Measurements from ENCODE around the gene CECR2.
"Not testable (repeated sequence)": the region's sequence is repeated elsewhere in the genome, so short reads cannot be mapped to it uniquely, and the experiment has no call there.

The CECR2 gene

DNA sequence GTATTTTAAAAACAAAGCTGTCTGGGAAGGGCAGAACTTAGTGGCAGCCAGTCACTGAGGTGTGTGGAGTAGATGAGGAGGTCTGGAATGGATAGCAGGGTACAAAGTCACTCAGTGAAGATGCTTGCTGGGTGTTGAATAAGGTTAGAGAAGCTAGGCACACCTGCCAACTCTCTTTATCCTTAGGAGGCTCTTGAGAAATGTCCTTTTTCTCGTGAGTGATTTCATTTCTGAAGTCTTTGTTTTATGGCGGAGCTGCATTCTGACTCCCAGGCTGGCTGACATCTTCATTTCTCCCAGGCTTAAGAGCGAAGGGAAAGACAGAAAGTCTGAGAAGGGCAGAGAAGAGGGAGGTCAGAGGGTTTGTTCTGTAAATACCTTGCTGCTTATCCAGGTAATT lies 31.0 kb downstream of the CECR2 start:
- no peak for DNase-seq (ENCODE audit: extremely low read depth in 1 of 2, low read depth in 1 of 2)

DNA sequence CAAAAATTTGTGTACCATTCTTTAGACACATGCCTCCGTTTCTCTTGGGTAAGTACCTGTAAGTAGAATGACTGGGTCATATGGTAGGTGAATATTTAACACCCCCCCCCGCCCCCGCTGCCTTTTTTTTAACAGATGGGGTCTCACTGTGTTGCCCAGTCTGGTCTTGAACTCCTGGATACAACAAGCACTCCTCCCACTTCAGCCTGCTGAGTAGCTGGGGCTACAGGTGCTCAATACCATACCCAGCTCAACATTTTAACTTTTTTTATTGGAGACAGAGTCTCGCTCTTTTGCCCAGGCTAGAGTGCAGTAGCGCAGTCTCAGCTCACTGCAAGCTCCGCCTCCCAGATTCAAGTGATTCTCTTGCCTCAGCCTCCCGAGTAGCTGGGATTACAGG lies 32.5 kb downstream of the CECR2 start:
- no peak for DNase-seq (ENCODE audit: extremely low read depth in 1 of 2, low read depth in 1 of 2)

DNA sequence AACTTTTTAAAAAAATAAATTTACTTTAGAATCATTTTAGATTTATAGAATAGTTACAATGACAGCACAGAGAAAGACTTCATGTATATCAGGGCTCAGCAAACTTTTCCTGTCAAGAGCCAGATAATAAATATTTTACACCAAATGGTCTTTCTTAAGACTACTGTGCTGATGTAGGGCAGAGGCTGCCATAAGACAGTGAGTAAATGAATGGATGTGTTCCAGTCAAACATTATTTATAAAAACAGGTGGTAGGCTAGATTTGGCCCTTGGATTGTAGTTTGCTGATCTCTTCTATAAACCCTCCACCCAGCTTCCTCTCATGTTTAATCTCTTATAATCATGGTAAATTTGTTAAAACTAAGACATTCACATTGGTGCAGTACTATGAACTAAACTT lies 33.0 kb downstream of the CECR2 start:
- DNase-seq (ENCODE audit: extremely low read depth in 1 of 2, low read depth in 1 of 2) = no peak

DNA sequence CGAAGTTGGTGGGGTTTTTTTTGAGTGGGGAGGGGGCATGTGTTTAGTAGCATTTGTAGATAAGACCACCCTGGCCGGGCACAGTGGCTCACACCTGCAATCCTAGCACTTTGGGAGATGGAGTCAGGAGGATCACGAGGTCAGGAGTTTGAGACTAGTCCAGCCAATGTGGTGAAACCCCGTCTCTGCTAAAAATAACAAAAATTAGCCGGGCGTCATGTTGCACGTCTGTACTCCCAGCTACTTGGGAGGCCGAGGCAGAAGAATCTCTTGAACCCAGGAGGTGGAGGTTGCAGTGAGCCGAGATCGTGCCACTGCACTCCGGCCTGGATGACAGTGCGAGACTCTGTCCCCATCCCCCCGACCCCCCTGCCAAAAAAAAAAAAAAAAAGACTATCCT lies 34.6 kb downstream of the CECR2 start:
- no peak for DNase-seq (ENCODE audit: extremely low read depth in 1 of 2, low read depth in 1 of 2)

DNA sequence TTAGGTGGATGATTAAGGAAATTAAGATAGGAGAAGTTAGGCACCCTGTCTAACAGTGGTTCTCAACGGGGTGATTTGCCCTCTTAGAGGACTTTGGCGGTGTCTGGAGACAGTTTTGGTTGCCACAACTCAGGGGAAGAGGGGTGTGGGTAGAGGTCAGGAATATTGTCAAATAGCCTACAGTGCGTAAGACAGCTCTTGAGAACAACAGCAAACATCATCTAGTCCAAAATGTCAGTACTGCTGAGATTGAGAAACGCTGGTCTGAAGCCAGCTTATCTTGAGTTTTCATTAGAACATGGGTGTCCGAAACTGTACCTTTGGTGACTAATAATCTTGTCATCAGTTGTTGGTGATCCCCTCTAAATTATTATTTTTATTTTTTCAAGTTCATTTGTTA lies 38.4 kb downstream of the CECR2 start:
- no peak for DNase-seq (ENCODE audit: extremely low read depth in 1 of 2, low read depth in 1 of 2)

DNA sequence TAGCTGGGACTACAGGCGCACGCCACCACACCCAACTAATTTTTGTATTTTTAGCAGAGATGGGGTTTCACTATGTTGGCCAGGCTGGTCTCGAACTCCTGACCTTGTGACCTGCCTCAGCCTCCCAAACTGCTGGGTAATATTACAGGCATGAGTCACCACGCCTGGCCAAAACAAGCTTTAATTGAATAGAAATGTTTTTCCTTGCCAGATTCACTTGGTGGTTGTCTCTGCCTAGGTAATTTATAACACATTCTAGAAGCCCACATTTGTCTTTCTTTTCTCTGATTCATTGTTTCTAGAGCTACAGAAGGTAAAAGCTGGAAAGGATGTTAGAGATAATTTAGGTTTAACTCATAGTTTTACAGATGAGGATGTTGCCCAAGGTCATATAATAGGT lies 41.3 kb downstream of the CECR2 start:
- DNase-seq (ENCODE audit: extremely low read depth in 1 of 2, low read depth in 1 of 2) = no peak

DNA sequence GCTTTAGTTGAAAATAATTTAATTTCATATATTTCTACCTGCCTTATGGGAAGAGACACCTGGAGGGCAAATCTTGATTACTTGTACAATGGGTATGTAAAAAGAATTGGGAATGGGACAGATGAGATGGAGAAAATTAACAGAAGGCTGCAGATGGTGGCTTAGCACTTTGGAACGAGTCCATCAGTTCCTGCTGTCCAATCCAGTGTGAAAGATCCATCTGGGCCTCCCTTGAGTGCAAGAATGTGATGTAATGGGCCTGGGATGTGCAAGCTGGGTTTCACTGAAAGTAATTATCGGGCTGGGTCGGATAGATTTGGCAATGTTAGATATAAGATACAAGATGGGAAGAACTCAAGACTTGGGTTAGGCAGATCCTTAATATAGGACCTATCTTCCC lies 42.0 kb downstream of the CECR2 start:
- DNase-seq (ENCODE audit: extremely low read depth in 1 of 2, low read depth in 1 of 2) = no peak

DNA sequence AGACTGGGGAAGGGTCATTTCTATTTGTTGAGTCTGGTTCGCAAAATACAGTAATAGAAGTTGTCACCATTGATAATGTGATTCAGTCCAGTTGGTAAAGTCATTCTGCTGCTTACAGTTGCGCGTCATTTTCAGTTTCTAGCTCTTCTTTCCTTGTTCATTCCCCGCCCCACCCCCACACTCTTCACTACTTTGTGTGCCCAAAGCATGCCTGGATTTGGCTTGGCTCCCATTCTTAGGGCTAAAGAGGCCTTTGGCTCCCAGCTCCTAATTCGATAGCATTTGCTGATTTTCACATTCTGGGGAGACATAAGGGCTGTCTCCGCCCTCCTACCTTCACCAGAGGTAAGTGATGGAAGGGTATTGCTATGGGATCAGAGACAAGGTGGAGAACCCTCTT lies 43.0 kb downstream of the CECR2 start:
- no peak for DNase-seq (ENCODE audit: extremely low read depth in 1 of 2, low read depth in 1 of 2)

DNA sequence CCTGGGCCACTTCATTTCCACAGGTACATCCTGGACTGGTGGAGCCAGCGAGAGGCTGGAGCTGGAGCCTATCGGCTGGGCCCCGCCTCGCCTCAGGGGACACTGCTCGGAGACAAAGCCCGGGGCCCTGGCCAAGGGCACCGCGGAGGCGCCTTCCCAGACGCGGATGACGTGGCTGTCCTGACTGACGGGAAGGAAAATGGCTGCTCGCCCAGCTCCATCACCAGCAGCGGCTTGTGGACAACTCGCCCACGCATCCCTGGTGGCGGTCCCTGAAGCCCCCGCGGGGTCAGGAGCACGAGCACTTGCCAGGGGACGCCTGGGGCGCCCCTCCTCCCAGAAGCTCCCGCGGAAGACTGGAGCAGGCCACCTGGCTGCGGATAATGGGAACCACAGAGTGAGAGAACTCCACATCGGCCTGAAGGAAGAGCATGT lies 49.6 kb downstream of the CECR2 start:
- no peak for DNase-seq (ENCODE audit: extremely low read depth in 1 of 2, low read depth in 1 of 2)

DNA sequence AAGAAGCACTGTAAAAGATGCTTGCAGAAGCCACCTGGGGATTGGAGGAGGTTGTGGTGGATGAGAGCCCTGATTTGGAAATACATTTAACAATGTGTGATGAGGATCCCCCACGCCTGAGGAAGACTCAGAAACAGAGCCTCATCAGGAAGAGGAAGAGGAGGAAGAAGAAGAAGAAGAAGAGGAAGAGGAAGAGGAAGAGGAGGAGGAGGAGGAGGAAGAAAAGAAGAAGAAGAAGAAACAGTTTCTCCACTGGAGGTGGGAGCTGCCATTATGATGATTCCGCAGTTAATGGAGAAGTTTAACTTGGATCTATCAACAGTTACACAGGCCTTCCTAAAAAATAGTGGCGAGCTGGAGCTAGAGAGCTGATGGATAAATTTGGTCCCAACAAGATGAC lies 50.1 kb downstream of the CECR2 start:
- DNase-seq (ENCODE audit: extremely low read depth in 1 of 2, low read depth in 1 of 2) = no peak

DNA sequence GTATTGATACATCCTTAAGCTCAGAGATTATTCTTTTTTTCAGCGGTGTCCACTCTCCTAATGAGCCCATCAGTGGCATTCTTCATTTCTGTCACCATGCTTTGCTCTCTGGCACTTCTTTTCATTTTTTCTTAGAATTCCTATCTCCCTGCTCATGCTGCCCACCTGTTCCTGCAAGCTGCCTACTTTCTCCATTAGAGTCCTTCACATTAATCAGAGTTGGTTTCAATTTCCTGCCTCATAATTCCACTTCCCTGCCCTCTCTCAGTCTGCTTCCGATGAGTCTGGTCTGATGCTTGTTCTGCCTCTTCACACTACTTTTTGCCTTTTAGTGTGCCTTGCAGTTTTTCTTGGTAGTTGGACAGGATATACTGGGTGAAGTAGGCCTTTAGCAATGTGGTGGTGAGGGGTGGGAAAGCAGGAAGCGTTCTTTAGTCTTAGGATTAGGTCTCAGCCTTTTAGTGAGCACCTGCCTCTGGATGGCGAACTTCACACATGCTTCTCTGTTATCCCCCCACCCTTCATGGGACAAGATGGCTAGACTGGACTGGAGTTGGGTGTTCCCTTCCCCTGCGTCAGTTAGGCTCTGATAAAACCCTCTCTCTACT lies 53.6 kb downstream of the CECR2 start:
- DNase-seq (ENCODE audit: extremely low read depth in 1 of 2, low read depth in 1 of 2) = no peak

DNA sequence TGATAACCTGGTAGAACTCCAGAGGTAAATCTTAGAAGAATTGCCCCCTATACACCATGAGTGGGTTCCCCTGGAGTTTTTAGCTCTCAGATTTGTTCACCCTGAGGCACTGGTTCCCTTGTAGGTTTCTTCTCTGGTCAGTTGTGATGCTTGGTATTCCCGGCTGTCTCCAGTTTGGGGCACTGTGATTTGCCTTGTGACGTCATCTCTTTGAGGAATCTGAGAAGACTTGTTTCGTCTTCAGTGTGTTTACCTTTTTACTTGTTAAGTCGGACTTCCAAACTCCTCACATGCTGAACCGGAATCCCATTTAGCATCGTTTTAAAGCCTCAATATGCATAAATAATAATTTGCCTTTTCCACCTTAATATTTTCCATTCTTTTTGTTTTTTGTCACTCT lies 54.4 kb downstream of the CECR2 start:
- DNase-seq (ENCODE audit: extremely low read depth in 1 of 2, low read depth in 1 of 2) = no peak

DNA sequence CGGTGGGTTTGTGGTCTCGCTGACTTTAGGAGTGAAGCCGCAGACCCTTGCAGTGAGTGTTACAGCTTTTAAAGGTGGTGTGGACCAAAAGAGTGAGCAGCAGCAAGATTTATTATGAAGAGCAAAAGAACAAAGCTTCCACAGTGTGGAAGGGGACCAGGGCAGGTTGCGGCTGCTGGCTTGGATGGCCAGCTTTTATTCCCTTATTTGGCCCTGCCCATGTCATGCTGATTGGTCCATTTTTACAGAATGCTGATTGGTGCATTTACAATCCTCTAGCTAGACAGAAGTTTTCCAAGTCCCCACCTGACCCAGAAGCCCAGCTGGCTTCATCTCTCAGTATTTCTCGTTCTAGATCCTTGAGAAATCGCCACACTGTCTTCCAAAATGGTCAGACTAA lies 58.3 kb downstream of the CECR2 start:
- not testable (repeated sequence) for DNase-seq (ENCODE audit: extremely low read depth in 1 of 2, low read depth in 1 of 2)

DNA sequence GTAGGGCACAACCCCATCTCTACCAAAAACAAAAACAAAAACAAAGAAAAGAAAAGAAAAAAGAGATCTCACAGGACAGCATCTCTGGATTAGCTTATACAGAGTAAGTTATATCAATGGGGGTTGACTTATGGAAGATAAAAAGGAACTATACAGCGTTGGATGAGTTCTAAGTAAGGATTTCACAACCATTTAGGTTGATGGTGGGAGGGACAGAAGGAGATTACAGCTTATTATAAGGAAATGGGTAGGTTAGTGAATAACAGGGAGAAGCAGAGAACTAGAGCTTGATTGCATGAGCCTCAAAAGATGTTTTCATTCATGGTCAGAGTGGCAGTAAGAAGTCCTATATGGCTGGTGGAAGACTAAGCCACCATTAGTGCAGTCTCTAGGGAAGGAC lies 60.3 kb downstream of the CECR2 start:
- DNase-seq (ENCODE audit: extremely low read depth in 1 of 2, low read depth in 1 of 2) = no peak

DNA sequence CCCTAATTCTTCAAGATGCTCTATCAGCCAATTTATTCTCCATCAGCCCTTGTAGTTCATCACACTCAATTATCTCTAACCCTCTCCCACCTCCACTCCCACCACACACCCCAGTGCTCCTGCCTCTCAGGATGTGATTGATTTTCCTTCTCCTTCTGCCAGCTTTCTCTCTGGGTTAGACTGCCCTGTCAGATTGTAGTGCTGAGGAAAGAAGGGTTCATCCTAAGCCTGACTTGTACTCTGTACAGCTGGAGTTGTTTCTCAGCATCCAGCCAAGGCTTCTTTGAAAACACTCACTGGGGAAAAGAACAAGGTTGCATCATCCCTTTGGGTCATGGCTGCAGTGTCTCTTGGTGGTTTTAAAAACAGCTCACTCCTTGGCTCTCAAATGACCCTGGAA lies 61.2 kb downstream of the CECR2 start:
- DNase-seq (ENCODE audit: extremely low read depth in 1 of 2, low read depth in 1 of 2) = no peak

DNA sequence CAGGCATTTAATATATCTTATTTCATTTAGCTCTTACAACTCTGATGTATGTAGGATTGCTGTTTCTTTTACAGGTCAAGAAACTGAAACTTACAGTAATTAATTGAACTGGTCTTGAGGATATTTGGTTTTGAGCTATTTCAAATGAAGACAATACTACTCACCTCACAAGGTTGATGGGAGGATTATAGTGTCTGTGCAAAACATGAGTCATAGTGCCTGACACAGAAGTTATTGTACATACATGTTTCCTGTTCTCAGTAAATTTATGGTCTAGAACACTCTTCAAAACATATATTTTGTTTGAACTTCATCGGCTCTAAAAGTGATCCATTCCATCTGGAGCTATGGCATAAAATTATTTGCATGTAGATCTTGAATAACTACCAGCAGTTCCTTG lies 61.9 kb downstream of the CECR2 start:
- no peak for DNase-seq (ENCODE audit: extremely low read depth in 1 of 2, low read depth in 1 of 2)

DNA sequence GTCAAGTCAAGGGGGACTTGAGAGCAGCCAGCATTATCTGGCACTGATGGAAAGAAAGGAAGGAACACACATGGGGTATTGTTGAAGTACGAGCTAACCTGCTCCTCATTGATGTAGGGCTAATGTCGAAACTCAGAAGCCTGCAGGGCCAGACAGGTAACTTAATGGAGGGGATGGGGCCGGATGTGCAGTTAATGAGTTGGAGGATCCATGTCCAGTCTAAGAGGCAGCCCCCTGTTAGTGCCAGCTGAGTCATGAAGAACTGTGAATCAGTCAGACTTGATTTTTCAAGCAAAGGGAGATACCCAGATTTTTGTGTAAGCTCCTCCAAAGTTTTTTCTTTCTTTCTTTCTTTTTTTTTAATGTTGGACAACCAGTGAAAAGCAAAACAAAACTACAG lies 65.6 kb downstream of the CECR2 start:
- DNase-seq (ENCODE audit: extremely low read depth in 1 of 2, low read depth in 1 of 2) = no peak

DNA sequence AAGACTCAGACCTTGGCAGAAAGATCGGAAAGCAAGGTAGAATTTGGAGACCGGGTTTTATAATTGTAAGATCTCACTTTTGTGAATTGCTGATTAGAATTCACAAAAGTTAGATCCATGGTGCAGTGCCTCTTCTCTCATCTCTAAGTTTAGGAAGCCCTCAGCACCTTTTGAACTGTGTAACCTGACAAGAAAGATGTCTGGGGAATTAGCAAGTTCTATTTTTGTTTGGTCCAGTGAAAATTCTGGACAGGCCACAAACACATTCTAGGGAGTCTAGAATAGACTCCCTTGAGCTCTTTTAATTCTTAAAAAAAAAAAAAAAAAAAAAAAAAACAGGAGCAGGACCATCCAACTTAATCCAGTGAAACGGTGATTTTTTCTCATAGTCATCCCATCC lies 66.1 kb downstream of the CECR2 start:
- no peak for DNase-seq (ENCODE audit: extremely low read depth in 1 of 2, low read depth in 1 of 2)

DNA sequence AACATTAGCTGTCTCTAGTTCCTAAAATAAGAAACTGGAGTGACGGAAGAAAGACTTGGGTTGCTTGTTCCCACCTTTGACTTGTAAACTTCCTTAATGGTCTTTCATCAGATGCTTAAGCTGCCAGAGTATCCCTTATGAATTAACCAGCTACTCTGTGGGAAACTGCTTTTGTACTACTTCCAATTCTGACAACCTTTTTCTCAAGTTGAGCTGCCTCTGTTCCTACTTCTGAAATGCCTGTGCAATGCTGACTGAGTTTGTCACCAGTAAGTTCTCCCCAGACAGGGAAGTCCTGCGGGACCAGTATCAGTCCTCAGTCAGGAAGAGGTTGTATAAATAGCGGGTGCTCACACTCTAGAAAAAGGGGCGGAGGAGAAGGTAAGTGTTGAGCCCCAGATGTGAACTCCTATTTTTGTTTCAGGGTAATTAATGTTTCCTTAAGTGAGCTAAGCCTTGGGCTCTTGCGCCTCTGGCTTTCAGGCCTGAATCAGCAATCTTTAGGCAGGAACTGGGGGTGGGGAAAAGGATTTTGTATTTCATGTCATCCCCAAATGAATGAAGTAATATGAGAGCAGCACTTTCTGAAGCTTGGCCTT lies 67.2 kb downstream of the CECR2 start:
- DNase-seq (ENCODE audit: extremely low read depth in 1 of 2, low read depth in 1 of 2) = no peak

DNA sequence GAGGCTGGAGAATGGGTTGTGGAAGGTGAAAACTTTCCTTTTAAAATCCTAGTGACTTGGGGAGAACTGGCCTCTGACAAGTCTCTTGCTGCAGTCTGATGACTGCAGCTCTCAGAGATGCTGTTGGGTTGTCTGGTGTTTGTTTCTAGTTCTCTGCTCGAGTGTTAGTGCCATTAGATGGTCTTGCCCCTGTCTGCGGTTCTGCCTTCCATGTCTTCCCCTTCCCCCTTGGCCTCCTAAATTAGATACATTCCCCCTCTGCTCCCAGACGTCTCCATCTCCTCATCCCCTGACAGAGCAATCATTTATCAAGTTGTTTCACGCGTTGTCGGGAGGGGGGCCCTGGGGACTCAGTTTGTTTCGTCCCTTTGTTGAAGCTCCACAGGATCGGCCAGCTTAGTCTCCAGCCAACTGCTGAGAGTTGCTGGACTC lies 67.7 kb downstream of the CECR2 start:
- no peak for DNase-seq (ENCODE audit: extremely low read depth in 1 of 2, low read depth in 1 of 2)

DNA sequence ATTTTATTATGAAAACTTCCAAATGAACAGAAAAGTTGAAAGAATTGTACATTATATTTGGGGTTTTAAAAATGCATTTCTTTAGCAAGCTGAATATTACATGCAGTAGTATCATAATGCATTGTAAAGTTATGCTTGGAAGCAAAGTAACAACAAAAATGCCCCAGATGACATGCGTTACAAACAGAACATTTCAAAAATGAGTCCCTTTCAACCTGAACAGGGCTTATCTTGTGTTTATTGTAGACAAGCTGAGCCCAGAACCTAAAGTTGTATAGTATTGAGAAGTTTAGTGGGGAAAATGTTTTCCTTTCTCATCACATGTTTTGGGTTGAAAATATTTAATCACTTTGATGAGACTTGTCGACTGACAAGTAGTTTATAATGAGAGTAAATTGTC lies 68.8 kb downstream of the CECR2 start:
- no peak for DNase-seq (ENCODE audit: extremely low read depth in 1 of 2, low read depth in 1 of 2)

DNA sequence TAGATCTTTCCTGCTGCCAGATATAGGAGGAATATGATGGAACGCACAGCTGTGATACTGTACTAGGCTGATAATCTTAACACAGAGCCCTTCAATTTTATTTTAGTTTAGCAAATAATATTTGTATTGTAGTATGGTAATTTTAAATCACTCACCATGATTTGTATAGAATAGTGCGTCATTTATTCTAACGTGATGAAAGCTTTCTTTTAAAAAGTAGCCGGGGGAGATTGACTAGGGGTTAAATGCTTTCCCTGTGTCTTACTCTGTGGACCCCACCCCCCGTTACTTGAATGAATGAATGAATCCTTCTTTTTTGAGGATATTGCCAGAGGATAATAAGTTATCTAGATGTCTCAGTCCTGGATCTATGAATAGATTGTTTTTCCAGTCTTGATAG lies 72.1 kb downstream of the CECR2 start:
- DNase-seq (ENCODE audit: extremely low read depth in 1 of 2, low read depth in 1 of 2) = no peak

Measured in stimulated activated CD8-positive, alpha-beta memory T cell treated with anti-CD3 and anti-CD28 coated beads, Interleukin-7, amount 100 ng/mL, for 48 hours (primary cell).